ENCODE results near the gene GNG13. TPM values are rescaled to one million over a fixed set of nuclear protein-coding genes. Genes with fewer than 3 reads are reported as not detected.

The GNG13 gene
- total RNA-seq, 4 donors from 2014 or later = not detected

DNA sequence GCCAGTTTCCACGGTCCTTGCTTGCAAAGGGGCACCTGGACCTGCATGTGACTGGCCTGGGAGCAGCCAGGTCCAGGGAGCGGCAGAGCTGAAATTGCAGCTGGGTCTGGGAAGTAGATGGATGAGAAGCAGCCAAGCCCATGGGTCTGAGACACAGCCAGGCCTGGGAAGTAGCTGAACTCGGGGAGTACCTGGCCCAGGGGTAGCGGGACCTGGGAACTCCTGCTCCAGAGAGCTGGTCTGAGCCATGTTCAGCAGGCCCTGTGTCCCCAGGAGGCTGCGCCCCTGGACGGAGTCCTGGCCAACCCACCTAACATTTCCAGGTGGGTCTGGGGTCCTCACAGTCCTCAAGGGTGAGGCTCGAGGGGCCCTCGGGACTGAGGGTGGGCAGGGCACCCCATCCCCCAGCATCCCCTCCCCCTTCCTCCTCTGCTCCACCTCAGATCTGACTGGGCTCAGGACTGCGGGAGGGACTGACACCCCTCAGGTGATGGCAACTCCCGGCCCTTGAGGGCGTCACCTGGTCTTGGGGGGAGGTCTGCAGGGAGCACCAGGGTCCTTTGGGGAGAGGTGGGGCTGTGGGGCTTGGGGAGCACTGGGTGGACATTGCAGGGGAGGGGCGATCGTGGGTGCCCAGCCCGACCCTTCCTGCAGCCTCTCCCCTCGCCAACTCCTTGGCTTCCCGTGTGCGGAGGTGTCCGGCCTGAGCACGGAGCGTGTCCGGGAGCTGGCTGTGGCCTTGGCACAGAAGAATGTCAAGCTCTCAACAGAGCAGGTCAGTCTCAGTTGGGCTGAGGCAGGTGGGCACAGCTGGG is 37.0 kb downstream of the GNG13 start:
- intact Hi-C loops (cut with DNase I; ENCODE audit: low total_unique reads) = no loop called here
- no peak overlapping the region for H3K4me3 ChIP-seq (ENCODE audit: low read depth, poor library complexity, severe bottlenecking)
- no peak for DNase-seq (ENCODE audit: low spot score in 2 of 2)
- TF ChIP-seq POLR2A (IDR thresholded peaks at IDR 0.05) = no peak
- WGBS, 2 donors = 62 to 80% methylated on average over 9 to 20 of the region's 21 CpGs

- 68 to 74% methylated on average over 8 to 10 of the region's 17 CpGs for WGBS, 2 donors
- TF ChIP-seq POLR2A (IDR thresholded peaks at IDR 0.05) = no peak
- TF ChIP-seq, protein P1, sequence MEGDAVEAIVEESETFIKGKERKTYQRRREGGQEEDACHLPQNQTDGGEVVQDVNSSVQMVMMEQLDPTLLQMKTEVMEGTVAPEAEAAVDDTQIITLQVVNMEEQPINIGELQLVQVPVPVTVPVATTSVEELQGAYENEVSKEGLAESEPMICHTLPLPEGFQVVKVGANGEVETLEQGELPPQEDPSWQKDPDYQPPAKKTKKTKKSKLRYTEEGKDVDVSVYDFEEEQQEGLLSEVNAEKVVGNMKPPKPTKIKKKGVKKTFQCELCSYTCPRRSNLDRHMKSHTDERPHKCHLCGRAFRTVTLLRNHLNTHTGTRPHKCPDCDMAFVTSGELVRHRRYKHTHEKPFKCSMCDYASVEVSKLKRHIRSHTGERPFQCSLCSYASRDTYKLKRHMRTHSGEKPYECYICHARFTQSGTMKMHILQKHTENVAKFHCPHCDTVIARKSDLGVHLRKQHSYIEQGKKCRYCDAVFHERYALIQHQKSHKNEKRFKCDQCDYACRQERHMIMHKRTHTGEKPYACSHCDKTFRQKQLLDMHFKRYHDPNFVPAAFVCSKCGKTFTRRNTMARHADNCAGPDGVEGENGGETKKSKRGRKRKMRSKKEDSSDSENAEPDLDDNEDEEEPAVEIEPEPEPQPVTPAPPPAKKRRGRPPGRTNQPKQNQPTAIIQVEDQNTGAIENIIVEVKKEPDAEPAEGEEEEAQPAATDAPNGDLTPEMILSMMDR (IDR thresholded peaks at IDR 0.05) = no peak
- DNase-seq (ENCODE audit: low spot score in 2 of 2) = no peak
- intact Hi-C loops (cut with DNase I; ENCODE audit: low total_unique reads) = no loop called here
- no peak overlapping the region for H3K4me3 ChIP-seq (ENCODE audit: low read depth, poor library complexity, severe bottlenecking)
These were observed 37.8 kb downstream of the GNG13 start for GRCh38 chr16:762595-763268.

GRCh38 chr16:761625-762513 is 38.7 kb downstream of the GNG13 start:
- no peak overlapping the region for H3K4me3 ChIP-seq (ENCODE audit: low read depth, poor library complexity, severe bottlenecking)
- TF ChIP-seq POLR2A (IDR thresholded peaks at IDR 0.05) = no peak
- TF ChIP-seq, protein P1 (IDR thresholded peaks at IDR 0.05) = no peak
- 58 to 62% methylated on average over 14 to 22 of the region's 22 CpGs for WGBS, 2 donors
- intact Hi-C loops (cut with DNase I; ENCODE audit: low total_unique reads) = no loop called here
- no peak for DNase-seq (ENCODE audit: low spot score in 2 of 2)

GRCh38 chr16:760545-761343 is 39.8 kb downstream of the GNG13 start, which contains the start of gene MSLN:
Gene MSLN (plus strand): TSS chr16:760734. CDS start chr16:762681, 1,947 bp downstream.
- no peak within 1 kb of the TSS for H3K4me3 ChIP-seq (ENCODE audit: low read depth, poor library complexity, severe bottlenecking)
- intact Hi-C loops (cut with DNase I; ENCODE audit: low total_unique reads) = no loop called here
- DNase-seq (ENCODE audit: low spot score in 2 of 2) = no peak
- WGBS, 2 donors = 62 to 66% methylated on average over 34 to 37 of the region's 37 CpGs
- TF ChIP-seq POLR2A (IDR thresholded peaks at IDR 0.05) = no peak
- TF ChIP-seq, protein P1 (IDR thresholded peaks at IDR 0.05) = no peak

DNA sequence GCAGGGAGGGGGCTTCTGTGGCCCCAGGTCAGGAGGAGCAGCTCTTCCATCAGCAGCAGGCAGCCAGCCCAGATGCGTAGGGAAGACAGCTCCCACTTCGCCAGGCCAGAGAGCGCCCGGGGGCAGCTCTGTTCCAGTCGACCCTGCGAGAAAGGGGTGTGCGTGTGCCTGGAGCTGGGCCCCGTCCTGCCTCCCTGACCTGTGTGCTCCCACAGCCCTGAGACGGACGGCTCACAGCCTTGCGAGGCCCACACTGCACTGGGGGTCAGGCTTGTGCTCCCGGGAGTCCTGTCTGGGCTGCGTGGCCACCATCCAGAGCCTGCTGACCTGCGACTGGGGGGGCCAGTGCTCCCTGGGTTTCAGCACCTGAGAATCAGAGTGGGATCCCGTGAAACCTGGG is 40.5 kb downstream of the GNG13 start:
- intact Hi-C loops (cut with DNase I; ENCODE audit: low total_unique reads) = no loop called here
- 43 to 60% methylated on average over 12 to 13 of the region's 15 CpGs for WGBS, 2 donors
- no peak overlapping the region for H3K4me3 ChIP-seq (ENCODE audit: low read depth, poor library complexity, severe bottlenecking)
- no peak for DNase-seq (ENCODE audit: low spot score in 2 of 2)
- TF ChIP-seq, protein P1 (IDR thresholded peaks at IDR 0.05) = no peak
- TF ChIP-seq POLR2A (IDR thresholded peaks at IDR 0.05) = no peak

All from lower leg skin (tissue), 4 donors.